Measurements from ENCODE around the gene KIF21B. TPM values are rescaled to one million over a fixed set of nuclear protein-coding genes. Genes with fewer than 3 reads are reported as not detected.

The KIF21B gene
- total and polyA plus RNA-seq, 9 of the 15 experiments (the other 6 are each of a cell fraction or from before 2014, with no cell fraction given): 0.46 to 13.4 (median 5.9) TPM

DNA sequence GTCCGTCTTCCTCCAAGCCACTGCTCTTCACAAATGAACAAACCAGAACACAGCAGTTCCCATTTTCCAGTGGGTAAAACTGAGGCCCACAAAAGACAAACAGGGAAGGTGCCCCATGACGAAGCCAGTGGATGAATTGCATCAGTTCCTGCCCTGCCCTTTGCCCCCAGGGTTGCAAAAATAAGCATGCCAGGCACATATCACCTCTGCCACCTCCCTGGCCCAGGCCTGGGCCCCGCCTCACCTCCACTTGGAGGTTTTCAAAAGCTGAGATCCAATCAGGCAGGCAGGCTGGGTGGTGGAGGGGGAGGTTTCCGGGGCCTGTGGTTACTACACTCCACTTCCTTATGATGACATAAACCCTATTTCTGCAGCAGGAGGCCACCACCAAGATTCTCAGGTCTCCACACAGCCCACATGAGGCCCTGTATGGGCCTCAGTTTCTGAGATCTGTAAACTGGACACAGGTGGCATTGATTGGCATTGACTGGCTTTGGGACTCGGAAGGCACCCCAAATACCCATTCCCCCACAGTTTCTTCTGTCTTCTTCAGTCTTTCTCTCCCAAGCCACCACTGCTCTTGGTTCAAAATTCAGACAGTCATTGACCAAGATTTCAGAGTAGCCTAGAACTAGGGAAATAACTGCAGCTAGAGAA, 4.1 kb downstream of the KIF21B start (continued):
- TF ChIP-seq, protein P1, sequence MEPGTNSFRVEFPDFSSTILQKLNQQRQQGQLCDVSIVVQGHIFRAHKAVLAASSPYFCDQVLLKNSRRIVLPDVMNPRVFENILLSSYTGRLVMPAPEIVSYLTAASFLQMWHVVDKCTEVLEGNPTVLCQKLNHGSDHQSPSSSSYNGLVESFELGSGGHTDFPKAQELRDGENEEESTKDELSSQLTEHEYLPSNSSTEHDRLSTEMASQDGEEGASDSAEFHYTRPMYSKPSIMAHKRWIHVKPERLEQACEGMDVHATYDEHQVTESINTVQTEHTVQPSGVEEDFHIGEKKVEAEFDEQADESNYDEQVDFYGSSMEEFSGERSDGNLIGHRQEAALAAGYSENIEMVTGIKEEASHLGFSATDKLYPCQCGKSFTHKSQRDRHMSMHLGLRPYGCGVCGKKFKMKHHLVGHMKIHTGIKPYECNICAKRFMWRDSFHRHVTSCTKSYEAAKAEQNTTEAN (CRISPR knock-in tag; IDR thresholded peaks at IDR 0.05): no peak
- TF ChIP-seq BACH1 (tag; IDR thresholded peaks at IDR 0.05): peak; percentile 83
- TF ChIP-seq ESRRA (IDR thresholded peaks at IDR 0.05; ENCODE audit: borderline replicate concordance, low read depth): peak; percentile 90
- no peak for TF ChIP-seq ZNF263 (CRISPR knock-in tag; IDR thresholded peaks at IDR 0.05; ENCODE audit: borderline replicate concordance)
- TF ChIP-seq GABPA (tag; conservative IDR thresholded peaks at IDR 0.05; ENCODE audit: low read depth): peak; percentile 87
- TF ChIP-seq ZBTB26 (CRISPR knock-in tag; IDR thresholded peaks at IDR 0.05): no peak
- TF ChIP-seq NFATC3 (IDR thresholded peaks at IDR 0.05): no peak
- no peak for TF ChIP-seq RERE (CRISPR knock-in tag; IDR thresholded peaks at IDR 0.05; ENCODE audit: borderline replicate concordance)
- TF ChIP-seq RBM25 (IDR thresholded peaks at IDR 0.05; ENCODE audit: low read depth, low read length, severe bottlenecking): peak; percentile 88
- TF ChIP-seq ZNF57 (CRISPR knock-in tag; IDR thresholded peaks at IDR 0.05): 0 out of 2 replicates have a peak, but pooled peaks have one; percentile 39
- TF ChIP-seq EP400 (IDR thresholded peaks at IDR 0.05): peak; percentile 75
- TF ChIP-seq ARHGAP35 (IDR thresholded peaks at IDR 0.05; ENCODE audit: partially characterized antibody): no peak
- TF ChIP-seq SP1 (CRISPR knock-in tag; IDR thresholded peaks at IDR 0.05): 0 out of 2 replicates have a peak, but pooled peaks have one; percentile 30
- TF ChIP-seq, protein P2, sequence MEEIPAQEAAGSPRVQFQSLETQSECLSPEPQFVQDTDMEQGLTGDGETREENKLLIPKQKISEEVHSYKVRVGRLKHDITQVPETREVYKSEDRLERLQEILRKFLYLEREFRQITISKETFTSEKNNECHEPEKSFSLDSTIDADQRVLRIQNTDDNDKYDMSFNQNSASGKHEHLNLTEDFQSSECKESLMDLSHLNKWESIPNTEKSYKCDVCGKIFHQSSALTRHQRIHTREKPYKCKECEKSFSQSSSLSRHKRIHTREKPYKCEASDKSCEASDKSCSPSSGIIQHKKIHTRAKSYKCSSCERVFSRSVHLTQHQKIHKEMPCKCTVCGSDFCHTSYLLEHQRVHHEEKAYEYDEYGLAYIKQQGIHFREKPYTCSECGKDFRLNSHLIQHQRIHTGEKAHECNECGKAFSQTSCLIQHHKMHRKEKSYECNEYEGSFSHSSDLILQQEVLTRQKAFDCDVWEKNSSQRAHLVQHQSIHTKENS (CRISPR knock-in tag; IDR thresholded peaks at IDR 0.05): no peak
- TF ChIP-seq ZBTB17 (CRISPR knock-in tag; IDR thresholded peaks at IDR 0.05): no peak; the same call in 1 of the 2 replicates
- peak; percentile 39; the same call in 1 of the 2 replicates for TF ChIP-seq PHF8 (IDR thresholded peaks at IDR 0.05; ENCODE audit: borderline replicate concordance, low read length)
